GM12865 (cell line): ENCODE measurements around the gene CPNE9.

Experiments
- DNase-seq: peaks from one replicate; pipeline ENCODE4 v3.0.0; 2010; ENCODE audit warnings: low read depth
- H3K4me3 ChIP-seq: 2 replicates; pipeline ENCODE4 v1.5.1; 2011; ENCODE audit warnings: mild to moderate bottlenecking, low read depth, low read length, control low read depth
- CTCF ChIP-seq: IDR thresholded peaks from 2 replicates; pipeline ENCODE4 v1.5.1; 2011; ENCODE audit warnings: low read length, control low read depth, low read depth, inconsistent platforms; ENCODE audit not compliant: insufficient read depth; ENCODE audit errors: missing control alignments

Gene CPNE9

GRCh38 chr3:9679476-9680080, 24.1 kb upstream of the CPNE9 start:
- no peak for TF ChIP-seq CTCF
- no peak for DNase-seq
- H3K4me3 ChIP-seq: no peak overlapping the region

- H3K4me3 ChIP-seq: no peak overlapping the region
- no peak for DNase-seq
- TF ChIP-seq CTCF: no peak
Observed at GRCh38 chr3:9681011-9681722, 22.5 kb upstream of the CPNE9 start.

GRCh38 chr3:9681723-9682081, 21.9 kb upstream of the CPNE9 start:
- TF ChIP-seq CTCF: no peak
- no peak for DNase-seq
- no peak overlapping the region for H3K4me3 ChIP-seq

GRCh38 chr3:9682096-9682495, 21.5 kb upstream of the CPNE9 start:
- DNase-seq: no peak
- H3K4me3 ChIP-seq: no peak overlapping the region
- TF ChIP-seq CTCF: no peak

GRCh38 chr3:9683426-9683825, 20.2 kb upstream of the CPNE9 start:
- H3K4me3 ChIP-seq: no peak overlapping the region
- no peak for TF ChIP-seq CTCF

GRCh38 chr3:9685216-9686049, 18.2 kb upstream of the CPNE9 start:
- H3K4me3 ChIP-seq: no peak overlapping the region
- TF ChIP-seq CTCF: no peak
- no peak for DNase-seq

More at GRCh38 chr3:9683426-9683825, 20.2 kb upstream of the CPNE9 start:
- no peak for DNase-seq
